Adrenal gland (tissue), 12 donors: ENCODE measurements around the gene PLXNC1. TPM values are rescaled to one million over a fixed set of nuclear protein-coding genes. Genes with fewer than 3 reads are reported as not detected.

ENCODE experiments used
- DNase-seq, 7 donors: peaks; one replicate each; pipeline ENCODE4 v3.0.0-alpha.2; 2019 to 2020
- H3K27ac ChIP-seq, 5 donors: fragments of 200-600 bp; sonication (generic) in 4 of 5; 1 replicate in 3 of 5; 2 replicates in 2 of 5; pipeline versions ENCODE4 v1.5.1 to v1.8.0; 2016 to 2020; ENCODE audit warnings: mild to moderate bottlenecking in 1 of 5
- H3K27me3 ChIP-seq: fragments of 200-600 bp; 2 replicates; pipeline ENCODE4 v1.8.0; 2021
- H3K36me3 ChIP-seq, 2 donors: fragments of 200-600 bp; replicated peaks in 1 of 2; 1 replicate in 1 of 2; 2 replicates in 1 of 2; pipeline versions ENCODE4 v1.5.1 to v1.8.0; 2018 to 2022
- H3K4me1 ChIP-seq, 2 donors: fragments of 200-600 bp; replicated peaks in 1 of 2; 1 replicate in 1 of 2; 2 replicates in 1 of 2; pipeline versions ENCODE4 v1.5.1 to v1.8.0; 2018 to 2021
- H3K4me3 ChIP-seq, 4 donors: fragments of 200-600 bp; sonication (generic) in 3 of 4; one replicate each; pipeline ENCODE4 v1.5.1; 2016 to 2018
- H3K9me3 ChIP-seq, 3 donors: fragments of 200-600 bp; sonication (generic) in 1 of 3; replicated peaks in 1 of 3; 1 replicate in 2 of 3; 2 replicates in 1 of 3; pipeline versions ENCODE4 v1.5.1 to v1.8.0; 2016 to 2021
- CTCF ChIP-seq, 6 experiments: fragments of 450-650 bp in 4 of 6; fragments of 200-600 bp in 2 of 6; sonication (generic) in 1 of 6; IDR thresholded peaks; 1 replicate in 5 of 6; 2 replicates in 1 of 6; pipeline versions ENCODE4 v1.5.1 to v1.8.0; 2016 to 2021; ENCODE audit warnings: antibody characterized with exemption in 6 of 6, mild to moderate bottlenecking in 2 of 6, moderate library complexity in 1 of 6
- POLR2A ChIP-seq, 2 donors: fragments of 450-650 bp; IDR thresholded peaks; one replicate each; pipeline ENCODE4 v1.6.1; 2017; ENCODE audit warnings: antibody characterized with exemption in 2 of 2, mild to moderate bottlenecking in 2 of 2, moderate library complexity in 1 of 2
- WGBS, 4 donors: extraction: QIAGEN DNeasy Blood & Tissue Kit in 2 of 4; methylation state at CpG; one replicate each; pipeline versions ENCODE4 v1.1.5 to v1.1.7; 2013 to 2017; 5-methylcytosine and 5-hydroxymethylcytosine counted together
- intact Hi-C, 2 donors: fragments of 100-400 bp; cut with DNase I; formaldehyde crosslinking; loops; one replicate each; pipeline versions ENCODE4 v1.14.1 to v1.15.0; 2022 to 2023
- polyA plus RNA-seq, 3 donors: library from polyadenylated mRNA; stranded (reverse); fragments of 200-250 nt in 2 of 3; fragments of 350-450 nt in 1 of 3; fragmentation: Illumina TruSeq in 1 of 3; extraction: RNeasy Lipid Tissue Mini Kit (QIAGEN cat#74804) in 1 of 3; gene quantifications; one replicate each; pipeline ENCODE4 v1.2.3, GENCODE V29; 2013 to 2014
- total RNA-seq, 9 donors: library from RNA; depleted of rRNA in 4 of 9; stranded (reverse); fragments of >200 nt in 4 of 9; fragments of 120-200 nt in 1 of 9; fragmentation: NEBNext Ultra II Directional in 1 of 9; extraction: Animal tissue kit (Norgen Biotek cat#: 25700) in 1 of 9; gene quantifications; one replicate each; pipeline versions ENCODE4 v1.1.0 to v1.2.4, GENCODE V29; 2013 to 2023
- donor health status: healthy with polysubstance abuse.
- donor health status: Bipolar disorder and iron deficiency.
- donor health status: DM: yes; HTN: yes; CAD: no.
- donor health status: DM: no; HTN: no; CAD: no.
- donor health status: DM: no; HTN: no; CAD: no.
- donor health status: DM: yes; HTN: yes; CAD: no.

Gene PLXNC1
- total and polyA plus RNA-seq, 12 donors, result 2.5 to 23.4 (median 12.3) TPM

DNA sequence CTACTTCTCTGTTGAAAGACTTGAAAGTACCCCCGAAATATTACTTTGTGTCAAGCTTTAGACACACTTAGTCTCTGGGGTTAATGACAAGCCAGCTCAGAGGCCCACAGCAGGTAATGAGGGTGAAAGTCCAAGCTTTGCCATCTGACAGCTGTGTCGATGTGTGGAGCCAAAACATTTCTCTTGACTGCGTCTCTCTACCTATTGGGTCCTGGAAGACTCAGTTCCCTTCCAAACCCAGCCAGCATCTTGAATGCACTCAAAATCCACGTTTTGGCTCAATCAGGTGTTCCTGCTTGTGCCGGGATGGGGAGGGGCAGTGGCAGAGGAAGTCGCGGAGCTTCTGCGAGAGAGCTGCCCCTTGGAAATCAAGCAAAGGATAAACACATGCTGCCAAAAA lies 3.2 kb downstream of the PLXNC1 start:
- Histone ChIP-seq H3K27me3 (peaks cover 10% of the 10 kb centered on the region), H3K4me3 (no peak overlapping the region), H3K27ac (no peak overlapping the region), H3K36me3 (no peaks in the 10 kb centered on the region), H3K4me1 (peaks cover 0 to 4% of the 10 kb centered on the region in 2 donors), H3K9me3 (no peaks in the 10 kb centered on the region)
- no peak for DNase-seq
- WGBS, 4 donors, result 58 to 72% (median 62%) methylated on average over 8 of the region's 8 CpGs
- TF ChIP-seq CTCF (IDR thresholded peaks at IDR 0.05) (no peak), POLR2A (IDR thresholded peaks at IDR 0.05) (no peak)
- intact Hi-C loops, result no loop called here

- intact Hi-C loops, result no loop called here
- no peaks in the 10 kb centered on the region for H3K9me3 ChIP-seq
- no peaks in the 10 kb centered on the region for H3K36me3 ChIP-seq
- peaks cover 0 to 4% of the 10 kb centered on the region in 2 donors for H3K4me1 ChIP-seq
- DNase-seq, result no peak
- peaks cover 10% of the 10 kb centered on the region for H3K27me3 ChIP-seq
- no peak for TF ChIP-seq CTCF (IDR thresholded peaks at IDR 0.05)
- no peak for TF ChIP-seq POLR2A (IDR thresholded peaks at IDR 0.05)
- no peak overlapping the region for H3K4me3 ChIP-seq
- H3K27ac ChIP-seq, result no peak overlapping the region
- 46 to 54% (median 48%) methylated on average over 5 of the region's 5 CpGs for WGBS, 4 donors
These were observed 4.1 kb downstream of the PLXNC1 start for GRCh38 chr12:94152292-94153078.

DNA sequence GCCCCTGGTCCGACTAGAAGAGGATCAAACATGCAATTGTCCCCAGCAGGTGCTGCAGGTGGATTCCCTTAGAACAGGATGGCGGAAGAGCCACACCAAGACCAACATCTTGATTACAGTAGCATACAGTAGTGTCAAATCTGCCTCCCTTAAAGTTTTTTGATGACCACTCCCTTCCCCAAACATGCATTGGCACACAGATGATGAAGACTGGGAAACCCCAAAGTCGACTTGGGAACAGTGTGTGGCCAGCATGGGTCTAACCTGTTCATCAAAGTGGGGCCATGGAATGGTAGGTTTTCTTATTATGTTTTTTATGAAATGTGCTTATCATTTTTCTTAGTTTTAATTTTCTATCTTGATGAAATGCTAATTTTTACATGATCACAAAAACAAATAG lies 8.8 kb downstream of the PLXNC1 start:
- Histone ChIP-seq H3K4me1 (peaks cover 0 to 4% of the 10 kb centered on the region in 2 donors), H3K27ac (no peak overlapping the region), H3K9me3 (no peaks in the 10 kb centered on the region), H3K27me3 (no peaks in the 10 kb centered on the region), H3K4me3 (no peak overlapping the region), H3K36me3 (no peaks in the 10 kb centered on the region)
- intact Hi-C loops, result no loop called here
- no peak for DNase-seq
- WGBS, 4 donors, result 89 to 94% (median 92%) methylated on average over 3 of the region's 3 CpGs
- TF ChIP-seq POLR2A (IDR thresholded peaks at IDR 0.05) (no peak), CTCF (IDR thresholded peaks at IDR 0.05) (no peak)

DNA sequence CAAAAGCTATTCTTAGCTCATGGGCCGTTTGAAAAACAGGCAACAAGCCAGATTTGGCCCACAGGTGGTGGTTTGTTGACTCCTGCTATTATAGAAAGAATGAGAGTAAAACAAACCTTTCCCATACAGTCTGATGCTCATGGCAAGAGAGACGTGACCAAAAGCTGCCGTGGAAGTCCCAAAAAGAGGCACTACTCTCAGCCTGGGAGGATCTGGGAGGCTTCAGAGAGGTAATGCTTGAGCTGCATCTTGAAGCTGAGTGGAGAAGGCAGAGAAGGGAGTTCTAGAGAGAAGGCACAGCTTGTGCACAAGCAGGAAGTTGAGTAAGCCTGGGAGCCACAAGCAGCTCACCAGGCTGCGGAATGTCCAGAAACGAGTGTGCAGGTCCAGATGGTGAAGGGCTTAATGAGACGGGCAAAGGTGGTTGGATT lies 9.6 kb downstream of the PLXNC1 start:
- Histone ChIP-seq H3K4me3 (no peak overlapping the region), H3K27ac (no peak overlapping the region), H3K27me3 (no peaks in the 10 kb centered on the region), H3K36me3 (no peaks in the 10 kb centered on the region), H3K9me3 (no peaks in the 10 kb centered on the region), H3K4me1 (no peaks in the 10 kb centered on the region)
- WGBS, 4 donors, result 69 to 76% (median 72%) methylated on average over 6 of the region's 6 CpGs
- TF ChIP-seq CTCF (IDR thresholded peaks at IDR 0.05), result no peak
- TF ChIP-seq POLR2A (IDR thresholded peaks at IDR 0.05), result no peak
- intact Hi-C loops, result no loop called here
- no peak for DNase-seq
